GM12873 (cell line): Measurements from ENCODE around the gene CROCC.

Experiments used
- TF ChIP-seq, protein P1 (sequence below): IDR thresholded peaks from 2 replicates; pipeline ENCODE4 v1.5.1; 2012; ENCODE audit warnings: low read depth, mild to moderate bottlenecking, moderate library complexity, low read length, control low read depth; ENCODE audit not compliant: insufficient read depth; ENCODE audit errors: missing control alignments

The CROCC gene

DNA sequence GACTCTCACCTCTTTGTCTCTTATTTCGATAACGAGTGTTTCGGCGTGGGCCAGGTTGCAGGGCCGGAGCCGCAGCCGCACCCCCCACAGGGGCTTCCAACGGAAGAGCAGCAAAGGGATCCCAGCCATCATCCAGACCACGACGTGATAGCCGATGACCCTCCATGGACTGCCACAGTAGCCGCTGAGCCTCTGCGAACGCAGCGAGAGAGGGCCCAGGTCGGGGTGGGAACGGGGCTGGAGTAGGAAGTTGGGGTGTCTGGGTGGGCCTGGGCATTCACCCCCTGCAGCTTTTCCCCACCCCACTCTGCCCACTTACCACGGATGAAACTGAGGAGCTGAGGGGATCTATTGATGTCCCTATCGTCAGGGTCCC, 83.6 kb downstream of the CROCC start:
- TF ChIP-seq, protein P1, sequence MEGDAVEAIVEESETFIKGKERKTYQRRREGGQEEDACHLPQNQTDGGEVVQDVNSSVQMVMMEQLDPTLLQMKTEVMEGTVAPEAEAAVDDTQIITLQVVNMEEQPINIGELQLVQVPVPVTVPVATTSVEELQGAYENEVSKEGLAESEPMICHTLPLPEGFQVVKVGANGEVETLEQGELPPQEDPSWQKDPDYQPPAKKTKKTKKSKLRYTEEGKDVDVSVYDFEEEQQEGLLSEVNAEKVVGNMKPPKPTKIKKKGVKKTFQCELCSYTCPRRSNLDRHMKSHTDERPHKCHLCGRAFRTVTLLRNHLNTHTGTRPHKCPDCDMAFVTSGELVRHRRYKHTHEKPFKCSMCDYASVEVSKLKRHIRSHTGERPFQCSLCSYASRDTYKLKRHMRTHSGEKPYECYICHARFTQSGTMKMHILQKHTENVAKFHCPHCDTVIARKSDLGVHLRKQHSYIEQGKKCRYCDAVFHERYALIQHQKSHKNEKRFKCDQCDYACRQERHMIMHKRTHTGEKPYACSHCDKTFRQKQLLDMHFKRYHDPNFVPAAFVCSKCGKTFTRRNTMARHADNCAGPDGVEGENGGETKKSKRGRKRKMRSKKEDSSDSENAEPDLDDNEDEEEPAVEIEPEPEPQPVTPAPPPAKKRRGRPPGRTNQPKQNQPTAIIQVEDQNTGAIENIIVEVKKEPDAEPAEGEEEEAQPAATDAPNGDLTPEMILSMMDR, result no peak

DNA sequence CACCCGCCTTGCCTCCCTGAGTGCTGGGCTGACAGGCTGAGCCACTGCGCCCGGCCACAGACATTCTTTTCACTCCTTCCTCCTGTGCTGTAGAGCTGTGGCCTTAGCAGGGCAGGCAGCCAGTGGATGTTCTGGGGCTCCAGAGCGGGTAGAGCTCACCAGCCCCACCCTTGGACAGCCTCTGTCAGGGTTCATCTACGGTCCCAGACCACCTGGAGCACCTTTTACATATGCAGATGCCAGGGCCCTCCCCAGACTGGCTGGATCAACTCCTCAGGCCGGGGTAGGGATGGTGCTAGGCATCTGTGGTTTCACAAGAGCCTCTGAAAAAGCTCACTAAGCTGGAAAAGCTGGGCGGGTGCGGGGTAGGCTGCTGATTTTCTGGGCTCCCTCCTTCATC, 85.4 kb downstream of the CROCC start:
- TF ChIP-seq, protein P1, result no peak

DNA sequence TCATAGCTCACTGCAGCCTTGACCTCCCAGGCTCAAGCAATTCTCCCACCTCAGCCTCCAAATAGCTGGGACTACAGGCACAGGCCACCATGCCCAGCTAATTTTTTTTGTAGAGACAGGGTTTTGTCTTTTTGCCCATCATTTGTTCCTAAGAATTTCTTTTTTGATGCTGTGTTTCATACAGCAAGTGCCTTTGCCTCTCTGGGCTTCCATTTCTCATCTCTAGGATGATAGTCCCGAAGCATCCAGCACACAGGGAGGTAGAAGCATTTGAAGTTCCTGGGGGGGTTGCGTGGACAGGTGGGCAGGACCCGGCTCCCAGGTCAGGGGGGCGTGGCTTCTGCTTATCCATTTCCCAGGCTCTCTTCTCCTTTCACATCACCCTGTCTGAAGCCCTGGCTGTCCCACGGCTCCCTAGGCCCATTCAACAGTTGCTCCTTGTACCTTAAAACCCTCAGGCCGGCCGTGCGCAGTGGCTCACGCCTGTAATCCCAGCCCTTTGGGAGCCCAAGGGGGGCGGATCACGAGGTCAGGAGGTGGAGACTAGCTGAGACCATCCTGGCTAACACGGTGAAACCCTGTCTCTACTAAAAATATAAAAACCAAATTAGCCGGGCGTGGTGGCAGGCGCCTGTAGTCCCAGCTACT, 86.6 kb downstream of the CROCC start:
- TF ChIP-seq, protein P1, result no peak

DNA sequence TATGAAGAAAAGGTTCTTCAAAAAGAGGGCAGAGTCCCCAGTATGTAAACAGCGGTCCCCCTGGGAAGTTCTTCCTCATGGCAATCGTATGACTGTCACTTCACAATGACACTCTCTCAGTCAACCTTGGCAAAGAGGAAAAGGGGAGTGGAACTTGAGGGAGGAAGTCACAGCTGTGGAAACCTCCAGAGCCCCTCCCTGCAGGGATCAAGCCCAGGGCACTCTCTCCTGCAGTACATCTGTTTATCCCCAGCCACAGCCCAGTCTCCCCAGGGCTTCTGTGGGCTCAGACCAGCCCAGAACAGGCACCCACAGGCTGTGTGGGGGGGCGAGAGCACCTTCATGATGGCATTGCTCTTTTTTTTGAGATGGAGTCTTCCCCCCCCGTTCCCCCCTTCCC, 88.0 kb downstream of the CROCC start:
- TF ChIP-seq, protein P1, result no peak

DNA sequence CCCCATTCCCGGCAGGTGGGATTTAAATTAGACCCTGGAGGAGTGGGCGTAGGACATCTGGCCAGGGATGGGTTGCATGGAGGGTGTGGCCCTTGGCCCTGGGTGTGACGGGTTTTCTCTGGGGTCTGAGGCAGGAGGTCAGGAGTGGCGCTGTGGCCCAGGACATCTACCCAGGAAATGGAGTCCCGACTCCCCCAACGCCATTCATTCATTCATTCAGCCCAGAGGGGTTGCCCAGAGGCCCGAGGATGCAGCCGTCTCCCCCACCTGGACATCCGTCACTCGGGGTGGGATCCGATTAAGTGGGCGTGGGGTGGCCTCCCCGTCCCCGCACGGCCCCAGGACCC, 89.3 kb downstream of the CROCC start:
- TF ChIP-seq, protein P1, result no peak

DNA sequence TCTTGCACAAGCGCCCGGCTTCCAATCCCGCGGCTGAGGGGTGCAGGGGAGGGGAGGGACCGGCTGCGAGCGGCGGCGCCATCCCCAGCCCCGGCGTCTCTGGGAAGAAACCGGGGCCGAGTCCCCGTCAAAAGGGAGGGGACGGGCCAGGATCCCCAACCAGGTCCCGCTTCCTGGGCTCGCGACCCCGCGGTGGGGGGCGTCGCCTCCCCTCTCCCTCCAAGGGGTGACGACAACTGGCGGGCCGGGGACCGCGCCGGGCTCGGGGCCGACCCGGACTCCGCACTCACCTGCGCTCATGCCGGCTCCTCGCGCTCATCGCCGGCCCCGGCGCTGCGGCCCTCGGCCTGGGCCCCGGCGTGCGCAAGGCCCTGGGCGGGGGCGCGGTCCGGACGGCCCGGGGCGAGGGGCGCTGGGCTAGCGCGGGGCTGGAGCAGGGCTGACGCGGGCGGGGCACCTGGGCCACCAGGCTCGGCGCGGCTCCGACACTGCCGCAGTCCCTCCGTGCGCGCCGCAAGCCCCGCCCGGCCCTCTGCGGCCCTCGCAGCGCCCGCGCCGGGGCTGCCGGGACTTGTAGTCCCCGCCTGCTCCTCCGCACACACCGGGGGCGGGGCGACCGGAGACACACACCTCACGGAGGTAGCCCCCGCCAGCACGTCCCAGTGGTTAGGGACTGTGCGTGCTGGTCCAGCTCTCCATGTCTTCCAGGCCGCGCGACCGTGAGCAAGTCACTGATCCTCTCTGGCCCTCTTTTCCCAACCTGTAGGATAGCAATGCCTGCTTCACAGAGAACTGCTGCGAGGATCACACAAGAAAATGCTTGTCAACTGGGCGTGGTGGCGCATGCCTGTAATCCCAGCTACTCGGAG, 89.9 kb downstream of the CROCC start, which contains the start of gene ATP13A2:
Gene ATP13A2, minus strand, starts transcription at position 490 of the 869 bp plus-strand sequence. Its CDS starts 190 bp downstream, at position 300.
- TF ChIP-seq, protein P1, result no peak

DNA sequence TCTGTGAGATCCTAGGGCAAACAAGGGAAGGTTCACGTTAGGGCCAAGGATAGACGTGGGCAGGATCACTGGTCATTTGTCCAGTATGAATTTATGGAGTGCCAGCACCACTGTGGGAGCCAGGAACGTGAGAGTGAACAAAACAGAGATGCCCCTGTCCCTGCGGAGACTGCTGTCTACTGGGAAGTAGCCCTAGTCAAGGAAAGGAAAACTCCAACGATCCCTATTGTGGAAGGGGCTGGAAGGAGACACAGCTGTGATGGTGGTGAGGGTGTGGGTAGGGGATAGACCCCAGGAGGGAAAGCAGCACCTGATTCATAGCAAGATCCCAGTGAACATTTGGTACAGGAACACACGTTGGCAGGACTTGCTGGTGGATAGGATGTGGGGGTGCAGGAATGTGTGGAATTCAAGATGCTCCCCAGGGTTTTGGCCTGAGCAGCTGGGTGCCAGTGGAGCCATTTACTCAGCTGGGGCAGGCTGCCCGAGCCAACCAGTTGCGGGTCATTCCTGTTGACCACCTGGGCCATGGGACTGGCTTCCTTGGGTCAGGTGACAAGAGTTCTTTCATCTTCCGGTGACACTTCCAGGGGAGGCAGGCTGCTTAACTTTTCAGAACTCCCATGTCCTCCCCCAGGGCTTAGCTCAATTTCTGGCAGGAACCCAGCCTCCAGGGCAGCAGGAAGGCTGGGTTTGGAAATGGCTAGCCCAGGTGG, 91.2 kb downstream of the CROCC start:
- TF ChIP-seq, protein P1, result no peak
